Breast epithelium (tissue), 4 donors: ENCODE measurements around the gene ZNF384. TPM values are rescaled to one million over a fixed set of nuclear protein-coding genes. Genes with fewer than 3 reads are reported as not detected.

Source experiments
- DNase-seq, 2 donors: peaks; one replicate each; pipeline ENCODE4 v3.0.0-alpha.2; 2019; ENCODE audit warnings: low spot score in 2 of 2
- H3K27ac ChIP-seq, 2 donors: fragments of 200-600 bp; sonication (generic) in 1 of 2; one replicate each; pipeline ENCODE4 v1.5.1; 2016 to 2019; ENCODE audit warnings: mild to moderate bottlenecking in 1 of 2
- H3K27me3 ChIP-seq, 2 donors: fragments of 200-600 bp; sonication (generic) in 1 of 2; one replicate each; pipeline versions ENCODE4 v1.5.1 to v1.6.0; 2017 to 2019; ENCODE audit warnings: control low read depth in 1 of 2, mild to moderate bottlenecking in 1 of 2
- H3K36me3 ChIP-seq: fragments of 200-600 bp; one replicate; pipeline ENCODE4 v1.5.1; 2019
- H3K4me1 ChIP-seq, 2 donors: fragments of 200-600 bp; sonication (generic); one replicate each; pipeline ENCODE4 v1.5.1; 2016 to 2019; ENCODE audit warnings: control low read depth in 1 of 2
- H3K4me3 ChIP-seq, 3 donors: fragments of 200-600 bp; sonication (generic); 1 replicate in 2 of 3; 2 replicates in 1 of 3; pipeline ENCODE4 v1.5.1; 2016 to 2019; ENCODE audit warnings: mild to moderate bottlenecking in 3 of 3, moderate library complexity in 2 of 3
- H3K9me3 ChIP-seq, 2 donors: fragments of 200-600 bp; sonication (generic) in 1 of 2; one replicate each; pipeline ENCODE4 v1.5.1; 2016 to 2019; ENCODE audit warnings: control low read depth in 1 of 2
- POLR2A ChIP-seq: fragments of 450-650 bp; IDR thresholded peaks from one replicate; pipeline ENCODE4 v1.6.1; 2016; ENCODE audit warnings: antibody characterized with exemption, mild to moderate bottlenecking, moderate library complexity
- POLR2AphosphoS5 ChIP-seq, 3 donors: sonication (generic); formaldehyde crosslinking; IDR thresholded peaks; one replicate each; pipeline ENCODE4 v1.6.1; 2017; ENCODE audit warnings: antibody characterized with exemption in 3 of 3
- intact Hi-C: fragments of 100-400 bp; cut with DNase I; formaldehyde crosslinking; loops from one replicate; pipeline ENCODE4 v1.15.1; 2023; ENCODE audit warnings: low total_unique reads
- total RNA-seq, 3 donors: library from RNA; depleted of rRNA; stranded (reverse); fragments of >200 nt; gene quantifications; one replicate each; pipeline ENCODE4 v1.1.0, GENCODE V29; 2016
- TF ChIP-seq, protein P1 (sequence below), 3 donors: fragments of 450-650 bp; IDR thresholded peaks; one replicate each; pipeline ENCODE4 v1.5.1; 2016 to 2017; ENCODE audit warnings: antibody characterized with exemption in 3 of 3, mild to moderate bottlenecking in 3 of 3, moderate library complexity in 3 of 3

ZNF384 gene
- total RNA-seq, 3 donors from 2014 or later = 34.4 to 57.0 (median 49.5) TPM

DNA sequence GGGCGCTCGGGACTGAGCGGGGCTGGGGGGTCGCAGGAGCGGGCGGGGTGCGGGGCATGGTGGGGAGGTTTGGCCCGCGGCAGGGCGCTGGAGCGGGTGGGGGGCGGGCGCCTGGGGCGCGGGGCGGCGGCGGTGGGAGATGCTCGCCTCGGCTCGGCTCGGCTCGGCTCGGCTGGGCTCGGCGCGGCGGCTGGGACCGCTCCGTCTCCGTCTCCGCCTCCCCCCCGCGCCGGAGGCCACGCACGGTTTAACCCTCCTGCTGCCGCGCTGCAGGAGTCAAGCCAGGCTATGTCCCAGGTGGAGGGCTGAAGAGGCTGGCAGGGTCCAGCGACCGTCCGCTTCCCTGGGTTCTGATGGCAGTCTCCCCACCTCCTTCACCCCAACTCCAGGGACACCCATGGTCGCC is 11.5 kb upstream of the ZNF384 start, which contains the start of gene PIANP:
Gene PIANP (minus strand): TSS at position 170 of the 406 bp plus-strand sequence. CDS start 2,754 bp downstream, outside the sequence.
- DNase-seq = peak in 1 of 2 donors; percentile 26
- H3K36me3 ChIP-seq = no peaks in the 10 kb centered on the region
- peaks cover 6 to 71% of the 10 kb centered on the region in 2 donors for H3K27me3 ChIP-seq
- no peaks in the 10 kb centered on the region for H3K9me3 ChIP-seq
- intact Hi-C loops = no loop called here
- TF ChIP-seq, protein P1, sequence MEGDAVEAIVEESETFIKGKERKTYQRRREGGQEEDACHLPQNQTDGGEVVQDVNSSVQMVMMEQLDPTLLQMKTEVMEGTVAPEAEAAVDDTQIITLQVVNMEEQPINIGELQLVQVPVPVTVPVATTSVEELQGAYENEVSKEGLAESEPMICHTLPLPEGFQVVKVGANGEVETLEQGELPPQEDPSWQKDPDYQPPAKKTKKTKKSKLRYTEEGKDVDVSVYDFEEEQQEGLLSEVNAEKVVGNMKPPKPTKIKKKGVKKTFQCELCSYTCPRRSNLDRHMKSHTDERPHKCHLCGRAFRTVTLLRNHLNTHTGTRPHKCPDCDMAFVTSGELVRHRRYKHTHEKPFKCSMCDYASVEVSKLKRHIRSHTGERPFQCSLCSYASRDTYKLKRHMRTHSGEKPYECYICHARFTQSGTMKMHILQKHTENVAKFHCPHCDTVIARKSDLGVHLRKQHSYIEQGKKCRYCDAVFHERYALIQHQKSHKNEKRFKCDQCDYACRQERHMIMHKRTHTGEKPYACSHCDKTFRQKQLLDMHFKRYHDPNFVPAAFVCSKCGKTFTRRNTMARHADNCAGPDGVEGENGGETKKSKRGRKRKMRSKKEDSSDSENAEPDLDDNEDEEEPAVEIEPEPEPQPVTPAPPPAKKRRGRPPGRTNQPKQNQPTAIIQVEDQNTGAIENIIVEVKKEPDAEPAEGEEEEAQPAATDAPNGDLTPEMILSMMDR (IDR thresholded peaks at IDR 0.05) = no peak
- TF ChIP-seq POLR2A = no peak
- TF ChIP-seq POLR2AphosphoS5 (IDR thresholded peaks at IDR 0.05) = no peak
- no peak within 1 kb of the TSS for H3K27ac ChIP-seq
- H3K4me1 ChIP-seq = no peaks in the 10 kb centered on the region
- H3K4me3 ChIP-seq = peak within 1 kb of the TSS; percentile 26 to 72 (median 60)

DNA sequence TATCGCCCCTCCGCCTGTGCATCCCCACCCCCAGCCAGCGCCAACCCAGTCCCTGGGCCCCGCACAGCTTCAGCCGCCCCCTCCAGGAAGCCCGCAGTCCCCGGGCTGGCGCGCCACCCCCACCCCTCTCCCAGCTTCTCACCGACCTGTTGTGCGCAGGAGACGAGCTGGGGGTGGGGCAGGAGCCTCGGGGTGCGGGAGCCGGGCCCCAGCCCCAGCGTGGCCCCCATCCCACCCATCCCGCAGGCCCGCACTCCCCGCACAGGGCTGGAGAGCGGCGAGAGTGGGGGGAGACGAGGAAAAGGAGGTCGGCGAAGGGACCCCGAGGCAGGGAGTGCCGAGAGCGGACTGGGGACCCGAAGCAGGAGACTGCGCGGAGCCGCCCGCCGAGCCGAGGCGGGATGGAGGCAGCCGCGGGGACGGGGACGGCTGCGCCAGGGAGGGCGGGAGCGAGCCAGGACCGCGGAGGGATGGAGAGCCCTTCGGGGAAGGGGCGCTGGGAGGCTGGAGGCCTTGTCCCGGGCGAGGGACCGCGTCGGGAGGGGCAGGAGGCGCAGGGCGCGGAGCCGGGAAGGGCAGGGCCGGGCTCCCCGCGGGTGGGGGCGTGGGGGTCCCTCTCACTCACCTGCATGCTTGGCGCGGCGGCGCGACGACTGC is 10.9 kb upstream of the ZNF384 start:
- no peak overlapping the region for H3K27ac ChIP-seq
- intact Hi-C loops = no loop called here
- H3K4me3 ChIP-seq = peak overlapping the region; percentile 26 to 72 (median 60)
- peaks cover 6 to 73% of the 10 kb centered on the region in 2 donors for H3K27me3 ChIP-seq
- H3K36me3 ChIP-seq = no peaks in the 10 kb centered on the region
- TF ChIP-seq POLR2AphosphoS5 (IDR thresholded peaks at IDR 0.05) (no peak), POLR2A (no peak)
- TF ChIP-seq, protein P1 (IDR thresholded peaks at IDR 0.05) = no peak
- H3K9me3 ChIP-seq = no peaks in the 10 kb centered on the region
- no peaks in the 10 kb centered on the region for H3K4me1 ChIP-seq
- no peak for DNase-seq

DNA sequence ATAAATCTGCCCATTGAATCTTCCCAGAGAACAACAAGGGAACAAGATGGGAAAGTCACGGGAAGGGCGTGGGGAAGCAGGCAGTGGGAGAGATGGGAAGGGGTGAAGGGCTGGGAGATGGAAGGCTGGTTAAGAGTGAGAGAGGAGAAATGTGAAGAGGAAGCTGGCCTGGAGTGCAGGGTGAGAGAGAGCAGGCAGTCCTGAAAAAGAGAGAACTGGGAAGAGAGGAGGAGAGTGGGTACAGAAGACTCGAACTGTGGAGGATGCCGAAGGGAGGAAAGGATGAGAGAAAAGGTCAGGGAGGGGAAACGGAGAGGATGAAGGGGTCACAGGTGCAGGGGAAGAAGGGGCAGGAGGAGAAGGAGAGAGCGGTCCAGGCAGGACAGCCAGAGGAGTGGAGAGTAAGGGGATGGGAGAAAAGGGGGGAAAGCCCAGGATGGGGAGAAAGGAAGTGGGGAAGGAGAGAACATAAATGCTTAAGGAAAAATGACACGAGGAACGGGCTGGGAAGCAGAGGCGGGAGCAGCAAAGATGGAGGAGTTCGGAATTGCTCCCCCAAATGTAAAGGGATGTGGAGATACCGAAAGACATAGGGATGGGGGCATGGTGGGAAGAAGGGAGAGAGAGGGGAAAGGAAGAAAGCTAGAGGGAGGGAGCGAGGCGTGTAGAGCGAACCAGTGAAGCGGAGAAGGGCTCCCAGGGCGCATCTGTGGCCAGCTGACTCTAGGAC is 10.2 kb upstream of the ZNF384 start:
- DNase-seq = no peak
- Histone ChIP-seq H3K4me3 (peak overlapping the region in 2 of 3 donors; percentile 60 to 72), H3K27me3 (peaks cover 6 to 71% of the 10 kb centered on the region in 2 donors), H3K4me1 (no peaks in the 10 kb centered on the region), H3K36me3 (no peaks in the 10 kb centered on the region), H3K9me3 (no peaks in the 10 kb centered on the region), H3K27ac (no peak overlapping the region)
- TF ChIP-seq POLR2AphosphoS5 (IDR thresholded peaks at IDR 0.05) (no peak), POLR2A (no peak)
- TF ChIP-seq, protein P1 (IDR thresholded peaks at IDR 0.05) = no peak
- intact Hi-C loops = no loop called here

DNA sequence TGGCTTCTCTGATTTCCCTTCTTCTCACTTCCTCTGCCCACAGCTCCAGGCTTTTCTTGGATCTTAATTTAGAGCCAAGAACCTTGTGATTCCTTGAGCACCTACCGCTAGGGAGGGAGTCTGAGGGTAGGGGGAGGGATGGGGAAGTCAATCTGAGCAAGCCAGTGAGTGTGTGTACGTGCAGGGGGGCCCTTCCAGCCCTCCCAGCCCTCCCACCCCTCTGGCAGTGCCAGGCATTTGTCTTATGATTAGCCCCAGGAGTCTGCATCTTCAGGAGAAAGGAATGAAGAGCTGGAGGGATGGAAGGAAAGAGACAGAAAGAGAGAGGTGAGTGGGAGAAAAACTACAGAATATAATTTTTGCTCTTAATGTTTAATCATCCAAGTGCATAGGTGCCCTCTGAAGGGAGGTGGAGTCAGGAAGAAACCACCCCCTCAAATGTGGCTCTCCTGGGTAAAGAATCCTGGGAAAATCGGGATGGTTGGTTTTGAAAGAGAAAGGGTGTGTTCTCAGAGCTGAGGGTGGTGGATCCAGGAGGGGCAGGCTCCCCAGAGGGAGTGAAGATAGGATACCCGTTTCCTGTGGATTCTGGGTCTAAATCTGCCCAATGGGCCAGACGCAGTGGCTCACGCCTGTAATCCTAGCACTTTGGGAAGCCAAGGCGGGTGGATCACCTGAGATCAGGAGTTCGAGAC is 9.3 kb upstream of the ZNF384 start:
- no peak for DNase-seq
- no peak for TF ChIP-seq POLR2AphosphoS5 (IDR thresholded peaks at IDR 0.05)
- TF ChIP-seq, protein P1 (IDR thresholded peaks at IDR 0.05) = no peak
- no peak for TF ChIP-seq POLR2A
- H3K27ac ChIP-seq = no peak overlapping the region
- H3K9me3 ChIP-seq = no peaks in the 10 kb centered on the region
- H3K4me3 ChIP-seq = no peak overlapping the region
- no peaks in the 10 kb centered on the region for H3K36me3 ChIP-seq
- no peaks in the 10 kb centered on the region for H3K4me1 ChIP-seq
- intact Hi-C loops = no loop called here
- peaks cover 6 to 64% of the 10 kb centered on the region in 2 donors for H3K27me3 ChIP-seq
